CD14-positive monocyte (primary cell): Measurements from ENCODE around the gene NFATC1. TPM values are rescaled to one million over a fixed set of nuclear protein-coding genes. Genes with fewer than 3 reads are reported as not detected.

Source experiments
- DNase-seq, 3 donors: peaks; one replicate each; pipeline ENCODE4 v3.0.0-alpha.2; 2011 to 2022
- H2AFZ ChIP-seq: 2 replicates; pipeline ENCODE4 v1.6.0; 2012; ENCODE audit warnings: mild to moderate bottlenecking, low read depth, low read length, inconsistent platforms; ENCODE audit not compliant: insufficient read depth, poor library complexity, severe bottlenecking
- H3K27ac ChIP-seq, 2 donors: 1 replicate in 1 of 2; 2 replicates in 1 of 2; pipeline ENCODE4 v1.5.1; 2012 to 2013; ENCODE audit warnings: low read length in 2 of 2, control low read depth in 1 of 2, inconsistent platforms in 1 of 2, low read depth in 1 of 2, mild to moderate bottlenecking in 1 of 2
- H3K27me3 ChIP-seq, 2 donors: one replicate each; pipeline versions ENCODE4 v1.6.0 to v1.6.1; 2011 to 2013; ENCODE audit warnings: low read length in 2 of 2; ENCODE audit not compliant: control insufficient read depth in 2 of 2, insufficient read depth in 2 of 2
- H3K36me3 ChIP-seq, 2 donors: replicated peaks in 1 of 2; 1 replicate in 1 of 2; 2 replicates in 1 of 2; pipeline versions ENCODE4 v1.5.1 to v1.6.1; 2012 to 2013; ENCODE audit warnings: low read length in 2 of 2, control low read depth in 1 of 2, inconsistent platforms in 1 of 2, mild to moderate bottlenecking in 1 of 2; ENCODE audit not compliant: insufficient read depth in 2 of 2, control insufficient read depth in 1 of 2
- H3K4me1 ChIP-seq, 2 donors: 1 replicate in 1 of 2; 2 replicates in 1 of 2; pipeline versions ENCODE4 v1.5.1 to v1.6.1; 2012 to 2013; ENCODE audit warnings: low read length in 2 of 2, control low read depth in 1 of 2, inconsistent platforms in 1 of 2, mild to moderate bottlenecking in 1 of 2, moderate library complexity in 1 of 2; ENCODE audit not compliant: insufficient read depth in 2 of 2, control insufficient read depth in 1 of 2
- H3K4me2 ChIP-seq: replicated peaks from 2 replicates; pipeline ENCODE3; 2012; ENCODE audit warnings: low read length, moderate library complexity, mild to moderate bottlenecking; ENCODE audit not compliant: poor library complexity, severe bottlenecking; ENCODE audit errors: extremely low read depth
- H3K4me3 ChIP-seq, 3 experiments: fragments of 200-600 bp in 1 of 3; sonication (generic) in 1 of 3; replicated peaks in 1 of 3; 1 replicate in 2 of 3; 2 replicates in 1 of 3; pipeline ENCODE4 v1.5.1; 2011 to 2013; ENCODE audit warnings: low read length in 3 of 3, mild to moderate bottlenecking in 3 of 3, control low read depth in 2 of 3, low read depth in 2 of 3, inconsistent platforms in 1 of 3, moderate library complexity in 1 of 3
- H3K79me2 ChIP-seq: 2 replicates; pipeline ENCODE4 v1.6.0; 2012; ENCODE audit warnings: mild to moderate bottlenecking, control low read depth, inconsistent platforms, low read length, moderate library complexity; ENCODE audit not compliant: insufficient read depth
- H3K9ac ChIP-seq: 2 replicates; pipeline ENCODE4 v1.6.0; 2017; ENCODE audit warnings: low read length, mild to moderate bottlenecking; ENCODE audit not compliant: insufficient read depth, poor library complexity, severe bottlenecking
- H3K9me3 ChIP-seq, 2 donors: replicated peaks in 1 of 2; 1 replicate in 1 of 2; 2 replicates in 1 of 2; pipeline versions ENCODE4 v1.5.1 to v1.6.1; 2012 to 2013; ENCODE audit warnings: low read length in 2 of 2, control low read depth in 1 of 2; ENCODE audit not compliant: control insufficient read depth in 1 of 2, insufficient read depth in 1 of 2
- H4K20me1 ChIP-seq: 2 replicates; pipeline ENCODE4 v1.6.0; 2012; ENCODE audit warnings: mild to moderate bottlenecking, low read length, control low read depth, moderate library complexity; ENCODE audit not compliant: insufficient read depth
- H3K27ac Mint-ChIP-seq, 7 donors: one replicate each; pipeline ENCODE4 v1.8.0; 2020; ENCODE audit warnings: mild to moderate bottlenecking in 7 of 7, mixed read lengths in 7 of 7, moderate library complexity in 6 of 7, inconsistent platforms in 2 of 7
- H3K27me3 Mint-ChIP-seq, 3 donors: one replicate each; pipeline ENCODE4 v1.8.0; 2021 to 2022; ENCODE audit warnings: low read depth in 3 of 3, mild to moderate bottlenecking in 3 of 3, mixed read lengths in 3 of 3, moderate library complexity in 3 of 3, inconsistent platforms in 1 of 3
- H3K36me3 Mint-ChIP-seq, 2 donors: one replicate each; pipeline ENCODE4 v1.8.0; 2020; ENCODE audit warnings: mixed read lengths in 2 of 2, inconsistent platforms in 1 of 2, mild to moderate bottlenecking in 1 of 2
- H3K4me1 Mint-ChIP-seq: one replicate; pipeline ENCODE4 v1.8.0; 2020; ENCODE audit warnings: mild to moderate bottlenecking, mixed read lengths
- H3K4me3 Mint-ChIP-seq, 2 donors: one replicate each; pipeline ENCODE4 v1.8.0; 2020; ENCODE audit warnings: mild to moderate bottlenecking in 2 of 2, mixed read lengths in 2 of 2, moderate library complexity in 1 of 2
- H3K9me3 Mint-ChIP-seq, 7 donors: one replicate each; pipeline ENCODE4 v1.8.0; 2020 to 2022; ENCODE audit warnings: mixed read lengths in 7 of 7, mild to moderate bottlenecking in 6 of 7, moderate library complexity in 6 of 7, inconsistent platforms in 2 of 7
- CTCF ChIP-seq: fragments of 200-600 bp; IDR thresholded peaks from one replicate; pipeline ENCODE4 v1.8.0; 2022; ENCODE audit warnings: antibody characterized with exemption, mild to moderate bottlenecking
- WGBS: methylation state at CpG from one replicate; pipeline ENCODE4 v1.1.5; 2013; ENCODE audit warnings: missing lambda C conversion rate; ENCODE audit not compliant: insufficient coverage; 5-methylcytosine and 5-hydroxymethylcytosine counted together
- intact Hi-C, 2 donors: fragments of 100-400 bp; cut with micrococcal nuclease; formaldehyde crosslinking; loops; one replicate each; pipeline versions ENCODE4 v1.15.0 to v1.15.1; 2023
- polyA plus RNA-seq, 3 donors: library from polyadenylated mRNA; depleted of rRNA in 1 of 3; unstranded in 2 of 3; stranded (reverse) in 1 of 3; fragments of 300-500 nt in 2 of 3; fragments of >200 nt in 1 of 3; fragmentation: Illumina TruSeq in 2 of 3; gene quantifications; 1 replicate in 2 of 3; 2 replicates in 1 of 3; pipeline ENCODE4 v1.2.3, GENCODE V29; 2012 to 2021

Gene NFATC1
- polyA plus RNA-seq, 3 donors = 7.8 to 10.7 (median 8.3) TPM

DNA sequence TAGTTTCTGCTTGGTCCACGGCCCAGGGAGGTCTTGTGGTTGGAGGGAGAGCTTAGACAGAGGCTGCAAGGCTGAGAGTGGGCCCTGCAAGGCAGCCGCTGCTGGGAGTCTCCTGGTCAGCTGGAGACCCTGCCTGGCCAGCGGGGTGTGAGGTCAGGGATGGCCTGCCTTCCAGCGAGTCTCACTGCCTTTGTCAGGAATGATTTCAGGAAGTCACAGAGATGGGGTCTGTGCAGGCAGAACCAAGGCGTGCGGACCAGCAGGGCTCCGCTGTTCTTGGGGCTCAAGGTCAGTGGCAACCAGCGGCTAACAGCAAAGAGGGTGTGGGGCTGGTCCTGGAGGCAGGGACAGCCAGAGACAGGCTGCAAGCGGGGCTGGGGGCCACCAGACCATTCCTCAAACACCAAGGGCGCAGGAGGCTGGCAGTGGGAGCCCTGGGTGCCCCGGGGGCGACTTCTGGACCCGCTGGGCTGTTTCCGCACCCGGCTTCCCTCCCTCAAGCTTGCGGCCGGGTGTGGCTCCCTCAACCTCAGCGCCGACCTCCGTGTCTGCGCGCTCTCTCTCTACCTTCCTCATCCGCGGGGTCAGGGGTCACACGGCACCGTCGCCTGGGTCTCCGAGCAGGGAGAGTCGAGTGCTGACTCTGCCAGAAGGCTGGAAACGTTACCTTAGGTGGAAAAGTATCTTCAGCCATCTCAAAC is 159.4 kb downstream of the NFATC1 start:
- Histone ChIP-seq H3K9ac (no peak overlapping the region), H2AFZ (no peak overlapping the region), H4K20me1 (no peaks in the 10 kb centered on the region), H3K4me2 (no peak overlapping the region), H3K4me1 (no peaks in the 10 kb centered on the region), H3K9me3 (peaks cover 0 to 11% of the 10 kb centered on the region in 2 donors), H3K27me3 (no peaks in the 10 kb centered on the region), H3K79me2 (no peaks in the 10 kb centered on the region), H3K27ac (no peak overlapping the region), H3K36me3 (no peaks in the 10 kb centered on the region), H3K4me3 (no peak overlapping the region)
- WGBS = 94% methylated on average over 17 of the region's 30 CpGs
- H3K9me3 Mint-ChIP-seq = peaks cover 0 to 14% (median 6%) of the 10 kb centered on the region in 7 donors
- TF ChIP-seq CTCF = no peak
- no peaks in the 10 kb centered on the region for H3K36me3 Mint-ChIP-seq
- DNase-seq = no peak
- H3K27ac Mint-ChIP-seq = peak overlapping the region in 2 of 7 donors; percentile 18 to 53
- intact Hi-C loops = no loop called here
- H3K27me3 Mint-ChIP-seq = peaks cover 0 to 4% (median 0%) of the 10 kb centered on the region in 3 donors
- H3K4me1 Mint-ChIP-seq = no peaks in the 10 kb centered on the region
- H3K4me3 Mint-ChIP-seq = no peak overlapping the region

DNA sequence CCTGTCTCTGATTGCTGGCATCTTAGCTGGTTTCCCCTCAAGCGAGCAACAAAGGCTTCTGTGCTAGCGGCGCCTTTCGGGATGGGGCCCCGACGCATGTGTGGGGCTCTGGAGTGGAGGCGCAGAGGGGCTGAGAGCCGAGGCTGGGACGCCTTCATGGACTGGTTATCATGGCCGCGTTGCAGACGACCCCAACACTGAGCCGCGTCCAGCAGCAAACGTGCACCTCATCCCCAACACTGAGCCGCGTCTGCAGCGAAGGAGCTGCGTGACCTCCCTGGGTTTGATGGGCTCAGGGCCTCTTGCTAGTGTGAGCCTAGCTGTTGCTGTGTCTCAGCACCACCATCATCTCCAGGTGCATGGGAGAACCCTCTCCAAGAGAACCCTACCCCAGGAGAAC is 160.2 kb downstream of the NFATC1 start:
- no peaks in the 10 kb centered on the region for H3K4me1 Mint-ChIP-seq
- no peaks in the 10 kb centered on the region for H3K79me2 ChIP-seq
- no peak for TF ChIP-seq CTCF
- H3K9me3 Mint-ChIP-seq = peaks cover 0 to 16% (median 6%) of the 10 kb centered on the region in 7 donors
- intact Hi-C loops = no loop called here
- no peak overlapping the region for H3K4me3 Mint-ChIP-seq
- no peaks in the 10 kb centered on the region for H4K20me1 ChIP-seq
- no peaks in the 10 kb centered on the region for H3K36me3 ChIP-seq
- no peak overlapping the region for H3K4me2 ChIP-seq
- no peaks in the 10 kb centered on the region for H3K4me1 ChIP-seq
- H3K27ac ChIP-seq = no peak overlapping the region
- 98% methylated on average over 12 of the region's 19 CpGs for WGBS
- peaks cover 0 to 11% of the 10 kb centered on the region in 2 donors for H3K9me3 ChIP-seq
- H3K9ac ChIP-seq = no peak overlapping the region
- no peak overlapping the region for H2AFZ ChIP-seq
- H3K36me3 Mint-ChIP-seq = no peaks in the 10 kb centered on the region
- H3K4me3 ChIP-seq = no peak overlapping the region
- H3K27me3 ChIP-seq = no peaks in the 10 kb centered on the region
- no peak overlapping the region for H3K27ac Mint-ChIP-seq
- DNase-seq = no peak
- H3K27me3 Mint-ChIP-seq = peaks cover 0 to 4% (median 0%) of the 10 kb centered on the region in 3 donors
